HG02798 (cell line): ENCODE data around the gene RPS21.
"Not testable (repeated sequence)": the region's sequence is repeated elsewhere in the genome, so short reads cannot be mapped to it uniquely, and the experiment has no call there.

Experiments used
- ATAC-seq: cut with Tn5 transposase; IDR thresholded peaks from one replicate; pipeline ENCODE4 v1.9.1; 2021; ENCODE audit warnings: mild to moderate bottlenecking; ENCODE audit not compliant: unreplicated experiment, poor library complexity

RPS21 gene

DNA sequence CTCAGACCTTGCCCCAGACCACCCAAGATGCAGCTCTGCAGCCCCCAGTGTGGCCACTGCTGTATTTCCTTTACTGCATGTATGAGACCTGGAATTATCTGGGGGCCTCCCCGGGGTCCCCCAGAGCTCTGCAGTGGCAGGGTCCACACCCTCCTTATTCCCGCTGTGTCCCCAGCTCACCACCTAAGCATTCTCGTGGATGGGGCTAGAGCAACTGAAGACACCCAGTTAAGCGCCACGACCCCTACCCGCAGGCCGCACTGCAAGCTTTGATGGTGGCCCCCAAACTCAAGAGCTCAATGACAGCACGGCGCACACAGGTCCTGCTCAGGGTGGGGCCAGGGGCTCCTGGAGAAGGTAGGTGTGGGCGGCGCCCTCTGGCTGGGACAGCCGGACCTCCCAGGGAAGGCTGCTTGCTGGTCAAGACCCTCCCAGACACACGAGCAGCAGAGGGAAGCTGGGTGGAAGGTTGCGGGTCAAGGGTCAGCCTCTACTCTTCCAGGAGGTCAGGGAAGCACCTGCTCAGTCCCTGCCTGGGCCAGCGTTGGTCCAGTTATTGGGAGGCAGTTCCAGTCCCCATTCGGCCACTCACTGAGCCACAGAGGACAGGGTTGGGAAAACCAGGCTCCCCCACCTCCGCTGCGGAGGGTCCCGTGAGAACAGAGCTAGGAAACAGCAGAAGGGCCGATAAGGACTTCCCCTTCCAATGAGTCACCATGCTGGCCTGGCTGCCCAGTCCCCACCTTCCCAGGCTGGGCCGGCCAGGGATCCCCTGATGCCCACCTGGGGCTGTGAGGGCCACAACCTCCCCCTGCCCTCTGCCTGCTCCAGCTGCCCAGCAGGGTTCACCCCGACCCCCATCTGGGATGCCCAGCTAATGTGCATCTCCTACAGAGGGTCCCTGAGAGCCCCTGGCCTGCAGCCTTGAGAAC, 22.7 kb upstream of the RPS21 start:
- ATAC-seq = no peak

DNA sequence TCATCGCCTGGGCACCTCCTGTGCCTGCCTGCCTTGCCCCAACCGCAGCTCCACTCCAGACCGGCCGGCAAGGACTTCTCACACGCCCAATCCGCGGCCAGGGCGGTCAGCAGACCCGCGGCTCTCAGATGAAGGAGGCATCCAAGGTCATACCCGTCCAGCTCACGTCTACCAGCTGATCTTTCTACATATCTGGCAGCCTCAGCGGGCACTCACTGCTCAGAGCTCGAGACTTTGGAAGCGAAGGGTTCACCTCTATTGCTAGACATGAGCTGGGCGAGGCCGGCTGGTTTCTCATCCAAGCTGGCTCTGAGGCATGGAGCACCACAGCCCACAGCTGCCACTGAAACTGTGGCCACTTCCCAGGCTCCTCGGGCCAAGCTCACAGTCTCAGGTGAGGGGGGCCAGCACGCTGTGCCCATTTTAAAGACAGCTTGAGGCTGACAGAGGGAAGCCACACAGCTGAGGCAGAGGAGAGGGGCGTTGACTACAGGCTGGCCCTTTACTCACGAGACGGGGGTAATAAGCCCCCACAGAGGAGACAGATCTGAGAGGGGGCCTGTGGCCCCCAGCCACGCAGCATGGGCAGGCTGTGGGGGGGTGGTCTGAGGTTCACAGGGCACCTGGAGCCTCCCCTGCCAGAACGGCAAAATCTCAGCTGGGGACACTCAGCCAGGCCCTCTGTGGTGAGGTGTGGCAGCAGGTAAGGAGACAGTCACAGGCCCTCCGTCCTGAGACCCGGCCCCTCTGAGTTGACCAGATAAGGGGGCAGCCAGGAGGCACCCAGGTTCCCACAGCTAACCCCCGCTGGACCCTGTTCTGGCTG, 21.8 kb upstream of the RPS21 start:
- ATAC-seq = no peak

DNA sequence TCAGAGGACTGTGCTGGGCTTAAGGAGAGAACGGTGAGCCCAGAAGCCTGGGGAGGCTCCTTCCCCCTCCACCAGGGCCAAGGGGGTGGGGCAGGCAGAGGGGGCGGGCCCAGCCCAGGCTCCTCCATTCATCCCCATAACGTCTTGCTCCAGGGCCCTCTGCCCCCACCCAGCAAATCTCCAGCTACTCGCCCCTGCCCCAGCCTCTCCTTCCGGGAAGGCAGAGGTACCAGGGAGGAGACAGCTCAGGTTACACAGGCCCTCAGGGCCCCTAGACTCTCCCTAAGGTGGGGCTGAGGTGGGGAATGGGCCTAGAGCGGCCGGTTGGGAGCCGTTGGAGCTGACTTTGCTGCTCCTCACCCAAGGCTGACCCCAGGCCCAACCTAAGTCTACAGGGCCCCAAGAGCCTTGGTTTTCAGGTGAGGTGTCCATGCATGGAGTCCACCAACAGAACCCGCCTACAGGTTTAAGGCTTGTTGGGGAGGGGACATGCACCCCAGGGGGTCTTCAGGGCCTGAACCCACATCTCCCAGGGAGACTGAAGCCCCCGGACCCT, 21.0 kb upstream of the RPS21 start:
- no peak for ATAC-seq

DNA sequence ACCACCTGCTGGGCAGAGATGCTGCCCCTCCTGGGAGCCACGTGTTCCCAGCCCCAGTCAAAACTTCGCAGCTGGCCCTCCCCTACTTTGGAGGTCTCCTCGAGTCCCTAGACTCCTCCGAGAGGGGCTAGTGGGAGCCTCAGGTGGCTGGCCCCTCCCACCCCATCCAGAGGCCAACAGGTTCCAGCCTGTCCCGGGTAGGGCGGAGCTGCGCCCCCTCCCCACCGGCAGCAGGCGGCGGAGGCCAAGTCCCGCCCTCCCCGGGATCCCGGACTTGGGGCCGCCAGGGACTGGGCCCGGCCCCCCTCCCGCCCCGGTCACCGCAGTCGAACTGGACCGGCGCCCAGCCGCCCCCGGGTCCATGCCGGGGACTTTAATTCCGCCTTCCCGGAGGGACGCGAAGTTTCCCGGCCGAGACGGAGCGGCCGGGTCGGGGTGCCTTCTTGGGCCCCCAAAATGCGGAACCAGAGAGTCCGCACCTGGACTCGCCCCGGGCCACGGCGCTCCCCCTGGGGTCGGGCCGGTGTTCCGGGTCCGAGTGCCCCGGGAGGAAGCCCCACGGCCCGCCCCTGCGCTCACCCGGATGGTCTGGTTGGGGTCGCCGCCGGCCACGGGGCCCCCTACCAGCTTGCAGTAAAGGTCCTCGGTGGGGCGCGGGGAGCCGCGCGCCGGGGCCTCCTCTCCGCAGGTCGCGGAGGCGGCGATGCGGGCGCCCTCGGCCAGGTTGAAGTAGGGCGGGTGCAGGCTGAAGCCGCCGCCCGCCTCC, 20.4 kb upstream of the RPS21 start:
- ATAC-seq = no peak

DNA sequence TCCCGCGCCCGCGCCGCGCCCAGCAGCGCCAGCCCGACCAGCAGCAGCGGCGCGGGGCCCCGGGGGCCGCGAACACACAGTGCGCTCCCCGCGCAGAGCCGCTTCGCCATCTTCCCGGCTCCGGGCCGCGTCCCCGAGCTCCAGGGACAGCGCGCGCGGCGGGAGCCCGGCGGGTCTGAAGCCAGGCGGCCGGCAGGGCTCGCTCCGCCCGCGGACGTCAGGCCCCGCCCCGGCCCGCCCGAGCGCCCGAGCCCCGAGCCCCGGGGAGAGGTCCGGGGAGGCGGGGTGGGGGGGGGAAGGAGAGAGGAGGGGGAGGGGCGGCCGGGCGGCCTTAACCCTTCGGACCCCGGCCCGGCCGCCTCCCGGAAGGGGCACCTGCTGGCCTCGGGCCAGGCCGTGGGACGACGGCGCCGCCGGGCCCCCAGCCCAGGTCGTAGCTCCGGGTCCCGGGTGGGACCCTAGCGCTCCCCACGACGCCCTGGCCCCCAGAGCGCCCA, 19.7 kb upstream of the RPS21 start, which contains the start of gene LAMA5:
LAMA5 (minus strand) TSS at position 177 of the 497 bp plus-strand sequence; CDS start at position 110, 67 bp downstream.
- no peak for ATAC-seq

DNA sequence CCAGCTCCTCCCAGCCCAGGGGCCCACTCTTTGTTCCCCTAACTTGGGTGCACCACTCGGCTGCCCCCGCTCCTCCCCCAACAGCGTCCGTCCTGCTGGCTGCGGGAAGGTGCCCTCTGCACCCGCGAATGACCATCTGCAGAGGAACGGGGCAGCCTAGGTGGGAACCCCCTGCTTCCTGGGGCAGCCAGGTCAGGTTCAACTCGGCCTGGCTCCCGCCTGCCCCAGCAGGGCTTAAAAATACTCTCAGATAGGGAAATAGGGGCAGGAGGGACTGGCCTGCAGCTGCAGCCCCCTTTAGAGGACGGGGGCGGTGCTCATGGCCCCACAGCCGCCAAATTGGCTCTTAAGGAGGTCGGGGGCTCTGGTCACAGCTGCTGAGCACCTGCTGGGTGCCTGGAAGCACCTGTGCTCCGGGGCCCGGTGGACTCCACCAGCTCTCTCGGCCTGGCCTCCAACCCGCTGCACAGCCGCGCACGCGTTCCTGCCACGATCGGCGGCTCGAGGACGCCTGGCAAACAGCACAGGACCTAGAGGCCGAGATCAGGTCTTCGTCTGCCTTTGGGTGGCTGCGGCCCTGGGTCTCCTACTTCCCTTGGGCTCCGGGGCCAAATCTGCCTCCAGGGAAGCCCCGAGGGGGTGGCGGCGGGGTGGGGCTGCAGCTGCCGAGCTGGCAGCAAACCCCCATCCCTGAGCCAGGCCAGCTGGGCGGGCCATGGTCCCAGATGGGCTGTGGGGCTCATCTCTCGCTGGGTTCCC, 19.1 kb upstream of the RPS21 start:
- ATAC-seq = no peak

DNA sequence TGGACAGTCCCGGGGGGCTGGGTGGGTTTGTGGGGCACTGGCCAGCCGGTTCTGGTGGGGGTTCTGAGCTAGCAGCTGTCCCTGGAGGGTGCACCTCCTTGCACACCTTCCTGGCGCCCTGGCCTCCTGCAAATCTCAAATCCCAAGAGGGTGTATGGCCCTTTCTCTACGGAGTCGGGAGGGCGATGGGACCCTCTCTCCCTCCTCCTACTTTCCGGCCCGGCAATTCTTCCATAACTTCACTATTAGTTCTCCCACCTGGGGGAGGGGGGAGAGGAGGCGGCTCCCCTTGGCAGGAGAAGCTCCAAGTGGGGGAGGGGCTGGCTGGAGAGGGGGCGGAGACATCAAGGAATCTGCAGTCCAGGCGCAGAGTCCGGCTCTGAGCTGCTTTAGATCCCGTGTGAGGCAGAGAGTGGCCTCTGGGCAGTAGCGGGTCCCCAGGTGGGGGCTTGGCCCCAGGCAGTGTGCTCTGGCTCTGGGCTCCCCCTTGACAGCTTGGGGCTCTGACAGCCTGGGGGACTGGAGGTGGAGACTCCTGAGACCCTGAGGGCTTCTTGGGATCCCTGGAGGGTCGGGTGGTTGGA, 18.4 kb upstream of the RPS21 start:
- ATAC-seq = no peak

DNA sequence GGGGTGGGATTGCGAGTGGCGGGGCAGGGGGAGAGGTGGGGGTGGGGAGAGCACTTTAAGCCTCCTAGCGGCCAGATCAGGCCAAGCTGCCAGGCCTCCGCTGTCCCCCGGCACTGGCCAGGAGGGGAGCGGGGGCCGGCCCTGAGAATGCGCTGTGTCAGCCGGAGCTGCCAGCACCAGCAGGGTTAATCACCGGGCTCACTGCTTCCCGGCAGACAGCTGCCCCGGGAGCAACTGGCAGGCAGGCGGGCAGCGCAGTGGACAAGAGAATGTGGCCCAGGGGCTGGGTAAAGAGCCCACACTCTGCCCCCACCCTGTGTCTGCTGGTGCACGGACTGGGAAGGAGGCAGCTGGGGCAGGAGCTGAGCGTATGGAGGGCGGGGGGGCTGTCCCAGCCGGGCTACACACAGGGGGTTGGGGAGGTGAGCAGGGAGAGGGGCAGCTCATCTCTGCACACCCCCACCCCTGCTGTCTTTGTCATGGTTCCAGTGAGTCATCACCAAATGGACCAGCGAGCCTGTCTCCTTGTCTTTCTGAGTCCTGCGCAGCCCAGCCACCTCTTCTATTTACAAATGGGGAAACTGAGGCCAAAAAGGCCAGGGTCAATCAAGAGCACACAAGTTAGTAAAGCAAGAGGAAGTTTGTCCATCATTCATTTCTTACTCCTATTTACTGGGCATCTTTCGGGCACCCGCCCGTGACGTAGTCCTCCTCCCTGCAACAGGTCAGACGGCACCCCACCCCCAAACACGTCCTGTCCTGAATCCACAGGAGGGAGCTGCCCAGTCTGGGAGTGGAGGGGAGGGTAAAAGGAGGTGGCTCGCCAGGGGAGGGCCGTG, 17.7 kb upstream of the RPS21 start:
- ATAC-seq = no peak

DNA sequence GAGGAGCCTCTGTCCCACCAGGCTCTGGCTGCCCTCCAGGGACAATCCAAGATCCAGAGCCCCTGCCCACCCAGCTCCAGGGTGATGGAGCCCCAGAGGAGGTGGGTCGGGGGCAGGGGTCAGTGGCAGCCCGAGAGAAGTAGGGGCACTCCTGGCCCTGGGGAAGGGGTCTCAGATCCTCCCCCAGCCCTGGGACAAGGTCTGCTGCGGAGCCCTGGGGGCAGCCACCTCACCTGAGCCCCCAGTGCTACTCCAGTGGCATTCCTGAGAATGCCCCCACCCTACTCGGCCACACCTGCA, 17.1 kb upstream of the RPS21 start:
- no peak for ATAC-seq

DNA sequence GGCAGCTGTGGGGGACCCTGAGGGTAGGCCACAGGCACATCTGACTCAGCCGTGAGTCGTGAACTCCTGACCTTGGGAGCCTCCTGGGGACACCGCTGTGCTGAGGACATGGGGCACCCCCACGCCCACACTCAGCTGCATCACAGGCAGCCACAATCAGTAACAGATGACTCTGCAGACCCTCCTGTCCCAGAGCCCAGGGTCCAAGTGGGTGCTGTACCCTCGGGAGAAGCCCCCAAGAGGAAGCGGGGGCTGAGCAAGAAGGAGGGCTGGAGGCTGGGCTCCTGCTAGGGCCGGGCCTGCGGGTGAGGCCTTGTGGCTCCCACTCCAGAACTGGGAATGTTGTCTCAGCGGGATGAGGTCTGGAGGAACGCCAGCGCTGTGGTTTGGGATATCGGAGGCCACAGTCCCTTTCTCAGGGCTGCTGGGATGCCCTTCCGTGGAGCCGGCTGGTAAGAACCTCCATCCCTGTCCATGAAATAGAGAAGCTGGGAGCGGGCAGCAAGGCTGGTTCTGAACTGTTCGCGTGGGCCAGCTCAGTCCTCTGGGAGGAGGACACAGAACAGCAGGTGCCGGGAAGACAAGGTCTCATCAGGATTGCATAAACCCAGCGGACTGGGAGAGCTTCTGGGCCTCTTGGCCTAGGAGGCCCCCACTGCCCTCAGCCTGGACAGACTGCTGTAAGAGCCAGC, 16.6 kb upstream of the RPS21 start:
- ATAC-seq = no peak

DNA sequence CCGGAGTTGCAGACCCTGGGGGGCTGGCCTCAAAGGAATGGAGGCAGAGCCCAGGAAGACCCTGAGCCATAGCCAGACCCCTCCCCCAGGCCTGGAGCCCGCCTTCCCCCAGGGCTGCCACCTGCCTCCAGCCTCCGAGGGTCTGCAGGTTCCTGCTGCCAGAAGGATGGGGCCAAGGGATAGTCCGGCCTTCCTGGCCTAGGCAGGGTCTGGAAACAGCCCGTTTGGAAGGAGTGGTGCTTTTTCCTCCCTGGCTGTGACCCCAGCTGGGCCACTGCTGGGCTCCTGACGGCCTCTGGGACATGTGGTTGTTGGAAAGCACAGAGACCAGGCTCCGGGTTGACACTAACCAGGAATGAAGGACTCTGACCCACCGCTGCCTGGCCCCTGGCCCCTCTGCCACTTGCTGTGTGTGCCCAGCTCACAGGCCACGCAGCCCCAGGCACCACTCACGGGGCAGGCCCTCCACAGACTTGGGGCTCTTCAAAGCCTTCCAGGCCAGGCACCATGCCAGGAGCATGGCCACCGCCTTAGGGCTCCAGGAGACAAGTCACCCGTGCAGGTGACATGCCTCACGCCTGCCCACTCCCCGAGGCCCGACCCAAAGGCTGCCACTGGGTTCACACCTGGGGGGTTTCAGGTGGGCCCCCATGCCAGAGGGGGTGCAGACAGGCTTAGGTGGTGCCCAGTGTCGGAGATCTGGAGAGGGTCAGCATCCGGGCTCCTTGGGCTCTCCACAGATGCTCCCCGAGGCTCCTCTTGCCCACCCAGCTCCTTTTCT, 15.9 kb upstream of the RPS21 start:
- ATAC-seq = no peak

DNA sequence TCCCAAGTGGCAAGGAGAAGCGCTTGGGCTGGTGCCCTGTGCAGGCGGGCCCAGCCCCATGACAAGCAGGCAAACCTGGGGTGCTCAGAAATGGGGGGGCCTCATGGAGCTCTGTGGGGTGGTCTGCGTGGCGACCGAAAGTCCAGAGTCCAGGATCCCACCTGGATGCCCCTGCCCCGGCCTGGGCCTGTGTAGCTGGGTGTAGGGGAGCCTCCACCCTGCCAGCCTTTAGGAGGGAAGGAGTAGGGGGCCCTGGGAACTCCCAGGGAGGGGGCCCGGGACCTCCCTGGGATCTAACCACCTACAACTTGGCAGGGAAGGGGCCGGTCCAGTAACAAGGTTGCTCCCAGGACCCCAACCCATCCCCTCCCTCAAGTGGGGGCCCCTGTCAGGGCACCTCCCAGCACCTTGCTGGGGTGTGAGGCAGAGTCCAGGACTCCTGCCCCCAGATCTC, 15.3 kb upstream of the RPS21 start:
- no peak for ATAC-seq

DNA sequence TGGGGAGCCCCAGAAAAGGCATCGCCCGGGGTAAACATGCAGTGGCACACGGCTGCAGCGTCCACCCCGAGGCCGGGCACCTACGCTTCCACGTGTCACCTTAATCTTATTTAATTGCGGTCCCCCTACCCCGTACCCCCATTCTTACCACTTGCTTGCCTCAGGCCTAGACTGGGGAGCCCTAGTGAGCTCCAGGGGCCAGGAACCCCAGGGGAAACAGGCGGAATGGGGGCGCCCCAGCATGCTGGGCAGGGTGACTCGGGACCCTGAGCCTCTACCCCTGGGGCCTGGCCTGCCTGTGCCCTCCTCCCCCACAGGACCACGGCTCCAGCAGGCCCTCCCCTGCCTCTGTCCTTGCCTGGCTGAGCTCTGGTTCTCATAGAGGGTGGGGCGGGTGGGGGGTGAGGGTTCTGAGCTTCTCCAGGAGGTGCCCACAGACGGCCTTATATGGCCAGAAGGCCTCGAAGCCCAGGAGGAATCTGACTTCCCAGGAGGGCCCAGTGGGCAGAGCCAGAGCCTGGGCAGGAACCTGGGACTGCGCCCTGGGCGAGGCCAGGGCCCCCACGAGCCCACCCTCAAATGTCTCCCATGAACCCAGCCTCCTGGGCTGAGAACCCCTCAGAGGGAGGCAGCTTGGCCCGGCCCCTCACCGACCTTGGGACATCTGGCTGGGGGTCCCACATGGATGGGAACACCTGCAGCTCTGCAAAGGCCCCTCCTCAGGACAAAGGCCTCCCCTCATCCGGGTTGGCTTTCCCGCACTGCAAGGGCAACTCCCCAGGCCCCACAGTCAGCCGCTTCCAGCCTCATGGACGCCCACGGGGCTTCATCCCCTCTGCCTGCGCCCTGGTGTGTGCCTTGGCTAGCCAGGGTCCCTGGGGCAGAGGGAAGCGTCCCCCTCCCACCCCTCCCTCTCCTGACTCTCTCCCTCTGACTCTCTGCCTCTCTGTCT, 14.6 kb upstream of the RPS21 start:
- ATAC-seq = no peak

DNA sequence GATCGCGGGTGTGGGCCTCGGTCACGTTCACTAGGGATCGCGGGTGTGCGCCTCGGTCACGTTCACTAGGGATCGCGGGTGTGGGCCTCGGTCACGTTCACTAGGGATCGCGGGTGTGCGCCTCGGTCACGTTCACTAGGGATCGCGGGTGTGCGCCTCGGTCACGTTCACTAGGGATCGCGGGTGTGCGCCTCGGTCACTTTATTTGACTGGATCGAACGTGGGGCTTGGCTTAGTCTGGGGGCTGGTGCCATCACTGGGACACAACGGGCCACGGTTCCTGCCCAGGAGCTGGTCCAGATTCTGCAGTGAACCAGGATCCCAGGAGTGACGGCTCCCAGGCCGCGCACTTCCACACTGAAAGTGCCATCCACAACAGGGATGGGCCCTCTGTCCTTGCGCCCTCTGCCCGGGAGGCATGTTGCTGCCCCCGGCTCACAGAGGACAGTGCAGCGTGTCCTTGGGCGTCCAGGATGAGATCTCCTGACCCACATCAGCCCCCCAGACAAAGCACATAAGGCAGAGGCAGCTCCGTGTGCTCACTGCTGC, 13.2 kb upstream of the RPS21 start:
- ATAC-seq = not testable (repeated sequence)

DNA sequence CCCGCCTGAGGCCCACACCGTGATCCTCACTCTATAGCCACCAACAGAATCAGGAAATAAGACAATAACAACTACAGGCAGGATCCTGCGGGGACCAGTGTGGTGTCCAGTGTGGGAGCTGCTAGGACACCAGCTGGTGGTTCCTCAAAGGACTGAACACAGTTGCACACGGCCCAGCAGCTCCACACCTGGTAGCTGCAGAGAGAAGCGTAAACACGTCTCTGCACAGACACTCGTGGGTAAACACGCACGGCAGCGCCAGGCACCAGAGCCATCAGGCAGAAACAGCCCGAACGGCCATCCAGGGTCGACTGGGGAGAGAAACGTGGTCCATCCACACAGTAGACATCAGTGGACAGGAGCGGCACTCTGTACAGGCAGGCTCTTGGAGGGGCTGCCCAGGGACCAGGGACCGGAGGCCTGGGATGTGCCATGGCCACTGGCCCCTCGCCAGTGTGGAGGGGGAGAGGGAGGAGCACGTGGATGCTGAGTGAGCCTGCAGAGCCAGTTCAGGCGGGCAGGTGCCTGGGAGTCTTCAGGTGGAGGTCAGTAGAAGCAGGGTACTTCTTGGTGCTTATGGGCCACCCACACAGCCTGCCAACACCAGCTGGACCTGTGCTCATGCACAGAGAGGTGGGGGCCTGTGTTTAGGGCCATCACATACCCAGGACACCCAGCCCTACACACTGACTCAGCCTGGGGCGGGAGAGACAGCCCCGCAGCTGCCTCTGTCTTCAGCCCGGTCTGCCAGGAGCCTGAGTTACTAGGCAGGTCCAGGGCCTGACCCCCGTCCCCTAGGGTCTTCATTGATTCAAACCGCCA, 12.4 kb upstream of the RPS21 start:
- no peak for ATAC-seq
